Mucosa of descending colon (tissue), 3 donors: Measurements from ENCODE around the gene ARIH2. TPM values are rescaled to one million over a fixed set of nuclear protein-coding genes. Genes with fewer than 3 reads are reported as not detected.

Experiments
- ATAC-seq: fragments of 200-7000 bp; cut with Tn5 transposase; one replicate; pipeline ENCODE4 v1.9.1; 2020; ENCODE audit warnings: mild to moderate bottlenecking, moderate library complexity
- DNase-seq, 3 donors: peaks; one replicate each; pipeline ENCODE4 v3.0.0-alpha.2; 2020
- H3K36me3 ChIP-seq: fragments of 200-600 bp; one replicate; pipeline ENCODE4 v1.8.0; 2021; ENCODE audit warnings: low read depth, mild to moderate bottlenecking
- H3K4me1 ChIP-seq: fragments of 200-600 bp; one replicate; pipeline ENCODE4 v1.8.0; 2021; ENCODE audit warnings: low read depth, mild to moderate bottlenecking
- H3K4me3 ChIP-seq: fragments of 200-600 bp; one replicate; pipeline ENCODE4 v1.8.0; 2021; ENCODE audit warnings: mild to moderate bottlenecking
- H3K9me3 ChIP-seq: fragments of 200-600 bp; one replicate; pipeline ENCODE4 v1.8.0; 2021; ENCODE audit warnings: mild to moderate bottlenecking
- intact Hi-C, 2 donors: fragments of 100-400 bp; cut with DNase I in 1 of 2; cut with micrococcal nuclease in 1 of 2; formaldehyde crosslinking; loops; one replicate each; pipeline versions ENCODE4 v1.11.0 to v1.11.1; 2022; cut with DNase I, micrococcal nuclease
- total RNA-seq, 3 donors: library from RNA; stranded (reverse); fragmentation: NEBNext Ultra II Directional in 2 of 3; extraction: Animal tissue kit (Norgen Biotek cat#: 25700) in 2 of 3; gene quantifications; one replicate each; pipeline versions ENCODE4 v1.2.1 to v1.2.4, GENCODE V29; 2021 to 2023
- TF ChIP-seq, protein P1 (sequence below): fragments of 200-600 bp; IDR thresholded peaks from one replicate; pipeline ENCODE4 v1.8.0; 2022; ENCODE audit warnings: antibody characterized with exemption, mild to moderate bottlenecking
- donor health status: DM: no; HTN: no; CAD: no; lungs with moderate emphysema.
- donor health status: DM: no; HTN: no; CAD: no.
- donor health status: DM: no; HTN: yes; CAD: no.

ARIH2 gene
- total RNA-seq, 3 donors from 2014 or later: 73.3 to 109 (median 82.1) TPM

DNA sequence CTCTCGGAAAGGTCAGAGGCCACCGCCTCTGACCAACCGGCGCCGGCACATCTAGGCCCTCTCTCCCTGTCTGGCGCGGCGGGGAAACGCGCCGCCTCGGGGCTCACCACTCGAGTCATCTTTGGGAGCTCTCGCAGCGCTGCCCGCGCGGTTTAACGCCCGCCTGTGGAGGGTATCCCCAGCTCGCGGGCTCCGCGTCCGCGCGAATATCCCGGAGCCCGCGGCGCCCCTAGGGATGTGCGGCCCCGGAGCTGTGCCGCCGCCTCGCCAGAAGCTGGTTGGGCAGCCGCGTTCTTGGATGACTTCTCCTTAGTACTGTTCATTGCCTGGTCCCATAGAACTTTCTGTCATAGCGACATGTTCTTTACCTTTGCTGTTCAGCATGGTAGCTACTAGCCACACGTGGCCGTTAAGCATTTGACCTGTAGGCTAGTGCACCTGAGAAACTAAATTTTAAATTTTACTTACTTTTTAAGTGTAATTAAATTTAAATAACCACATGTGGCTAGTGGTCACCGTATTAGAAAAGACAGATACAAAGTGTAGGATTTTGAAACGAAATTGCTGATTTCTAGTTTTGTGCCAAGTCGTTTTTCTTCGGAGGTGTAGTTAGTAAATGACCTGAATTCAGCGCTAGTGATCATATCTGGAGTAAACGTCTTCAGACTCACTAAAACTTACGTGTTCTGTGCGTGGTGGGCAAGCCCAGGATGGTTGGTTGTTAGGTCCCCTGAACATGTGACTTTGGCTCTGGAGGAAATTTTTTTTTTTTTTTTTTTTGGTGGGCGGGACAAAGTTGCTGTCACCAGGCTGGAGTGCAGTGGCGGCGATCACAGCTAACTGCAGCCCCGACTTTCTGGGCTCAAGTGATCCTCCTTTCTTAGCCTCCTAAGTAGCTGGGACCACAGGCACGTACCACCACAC is 835 bp downstream of the ARIH2 start:
- H3K4me3 ChIP-seq: peak overlapping the region; percentile 82
- peak; percentile 35 to 70 (median 38) for DNase-seq
- TF ChIP-seq, protein P1, sequence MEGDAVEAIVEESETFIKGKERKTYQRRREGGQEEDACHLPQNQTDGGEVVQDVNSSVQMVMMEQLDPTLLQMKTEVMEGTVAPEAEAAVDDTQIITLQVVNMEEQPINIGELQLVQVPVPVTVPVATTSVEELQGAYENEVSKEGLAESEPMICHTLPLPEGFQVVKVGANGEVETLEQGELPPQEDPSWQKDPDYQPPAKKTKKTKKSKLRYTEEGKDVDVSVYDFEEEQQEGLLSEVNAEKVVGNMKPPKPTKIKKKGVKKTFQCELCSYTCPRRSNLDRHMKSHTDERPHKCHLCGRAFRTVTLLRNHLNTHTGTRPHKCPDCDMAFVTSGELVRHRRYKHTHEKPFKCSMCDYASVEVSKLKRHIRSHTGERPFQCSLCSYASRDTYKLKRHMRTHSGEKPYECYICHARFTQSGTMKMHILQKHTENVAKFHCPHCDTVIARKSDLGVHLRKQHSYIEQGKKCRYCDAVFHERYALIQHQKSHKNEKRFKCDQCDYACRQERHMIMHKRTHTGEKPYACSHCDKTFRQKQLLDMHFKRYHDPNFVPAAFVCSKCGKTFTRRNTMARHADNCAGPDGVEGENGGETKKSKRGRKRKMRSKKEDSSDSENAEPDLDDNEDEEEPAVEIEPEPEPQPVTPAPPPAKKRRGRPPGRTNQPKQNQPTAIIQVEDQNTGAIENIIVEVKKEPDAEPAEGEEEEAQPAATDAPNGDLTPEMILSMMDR: no peak
- intact Hi-C loops: no loop called here
- H3K36me3 ChIP-seq: no peaks in the 10 kb centered on the region
- peak; percentile 50 for ATAC-seq
- no peaks in the 10 kb centered on the region for H3K9me3 ChIP-seq
- H3K4me1 ChIP-seq: peaks cover 17% of the 10 kb centered on the region

DNA sequence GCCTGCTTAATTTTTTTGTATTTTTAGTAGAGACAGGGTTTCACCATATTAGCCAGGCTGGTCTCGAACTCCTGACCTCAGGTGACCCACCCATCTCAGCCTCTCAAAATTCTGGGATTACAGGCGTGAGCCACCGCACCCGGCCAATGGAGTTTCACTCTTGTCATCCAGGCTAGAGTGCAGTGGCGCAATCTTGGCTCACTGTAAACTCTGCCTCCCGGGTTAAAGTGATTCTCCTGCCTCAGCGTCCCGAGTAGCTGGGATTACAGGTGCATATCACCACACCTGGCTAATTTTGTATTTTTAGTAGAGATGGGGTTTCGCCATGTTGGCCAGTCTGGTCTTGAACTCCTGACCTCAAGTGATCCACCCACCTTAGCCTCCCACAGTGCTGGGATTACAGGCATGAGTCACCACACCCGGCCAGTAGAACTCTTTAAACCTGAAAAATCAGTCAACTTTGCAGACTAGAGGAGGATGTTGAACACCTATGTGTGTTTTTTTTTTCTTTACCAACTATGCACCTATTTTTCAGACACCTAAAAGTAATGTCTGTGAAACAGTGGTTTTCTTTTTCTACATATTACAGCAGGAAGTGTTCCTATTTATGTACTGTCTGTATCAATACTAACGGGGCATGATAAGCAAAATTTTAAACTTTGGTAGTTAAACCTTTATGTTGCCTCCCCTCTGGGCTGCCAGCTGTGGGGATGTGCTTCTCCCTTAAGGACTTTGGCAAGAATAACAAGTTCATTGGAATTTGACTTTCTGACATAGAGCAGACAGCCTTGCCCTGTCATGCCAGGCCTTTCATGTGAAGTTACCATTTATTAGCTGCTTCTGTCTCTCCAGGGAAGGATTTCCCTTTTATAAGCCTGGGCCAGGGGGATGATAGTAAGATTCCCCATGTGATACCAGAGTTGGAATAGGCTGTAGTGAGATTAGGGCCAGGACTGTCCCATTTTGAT is 8.1 kb downstream of the ARIH2 start:
- TF ChIP-seq, protein P1: no peak
- H3K36me3 ChIP-seq: no peaks in the 10 kb centered on the region
- intact Hi-C loops: no loop called here
- H3K4me3 ChIP-seq: no peak overlapping the region
- no peaks in the 10 kb centered on the region for H3K9me3 ChIP-seq
- ATAC-seq: peak; percentile 49
- peaks cover 26% of the 10 kb centered on the region for H3K4me1 ChIP-seq
- DNase-seq: no peak

DNA sequence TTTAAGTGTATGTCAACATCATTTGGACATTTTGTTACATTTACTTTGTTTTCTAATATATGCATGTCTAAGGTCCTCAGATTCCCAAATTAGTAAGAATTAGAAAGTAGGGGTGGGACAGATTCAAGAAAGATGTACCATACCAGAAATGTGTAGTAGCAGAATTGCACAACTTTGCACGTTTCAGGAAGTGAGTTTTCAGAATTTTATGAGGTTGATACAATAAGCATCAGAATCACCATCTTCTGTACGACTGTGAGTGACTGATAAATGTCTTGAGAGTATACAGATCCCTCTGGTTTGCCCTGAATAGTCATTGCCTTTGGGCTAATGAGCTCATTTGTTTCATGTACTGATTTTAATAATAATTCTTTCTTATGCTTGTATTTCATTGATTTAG is 9.3 kb downstream of the ARIH2 start:
- ATAC-seq (peak; percentile 66), DNase-seq (no peak)
- peaks cover 6% of the 10 kb centered on the region for H3K36me3 ChIP-seq
- H3K4me3 ChIP-seq: no peak overlapping the region
- H3K4me1 ChIP-seq: peaks cover 25% of the 10 kb centered on the region
- H3K9me3 ChIP-seq: no peaks in the 10 kb centered on the region
- TF ChIP-seq, protein P1: no peak
- intact Hi-C loops: no loop called here

DNA sequence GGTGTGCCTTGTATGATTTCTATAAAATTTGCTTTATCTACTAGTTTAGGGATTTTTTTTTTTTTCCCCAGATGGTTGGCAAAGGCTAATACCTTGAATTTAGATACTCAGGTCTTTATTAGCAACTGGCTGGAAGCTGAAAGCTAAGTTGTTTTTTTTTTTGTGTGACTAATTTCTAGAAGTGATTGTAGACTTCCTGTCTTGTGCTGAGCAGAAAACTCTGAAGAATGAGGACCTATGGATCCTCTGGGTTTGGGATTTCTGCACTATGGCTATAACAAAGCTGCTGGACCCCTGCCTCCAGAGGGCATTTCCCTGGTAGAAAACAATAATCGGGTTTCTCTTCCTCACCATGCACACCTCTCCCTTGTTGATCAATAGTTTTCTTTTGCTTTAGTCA is 10.0 kb downstream of the ARIH2 start:
- H3K36me3 ChIP-seq: peaks cover 6% of the 10 kb centered on the region
- DNase-seq (no peak), ATAC-seq (no peak)
- intact Hi-C loops: no loop called here
- peaks cover 25% of the 10 kb centered on the region for H3K4me1 ChIP-seq
- H3K9me3 ChIP-seq: no peaks in the 10 kb centered on the region
- no peak overlapping the region for H3K4me3 ChIP-seq
- TF ChIP-seq, protein P1: no peak

DNA sequence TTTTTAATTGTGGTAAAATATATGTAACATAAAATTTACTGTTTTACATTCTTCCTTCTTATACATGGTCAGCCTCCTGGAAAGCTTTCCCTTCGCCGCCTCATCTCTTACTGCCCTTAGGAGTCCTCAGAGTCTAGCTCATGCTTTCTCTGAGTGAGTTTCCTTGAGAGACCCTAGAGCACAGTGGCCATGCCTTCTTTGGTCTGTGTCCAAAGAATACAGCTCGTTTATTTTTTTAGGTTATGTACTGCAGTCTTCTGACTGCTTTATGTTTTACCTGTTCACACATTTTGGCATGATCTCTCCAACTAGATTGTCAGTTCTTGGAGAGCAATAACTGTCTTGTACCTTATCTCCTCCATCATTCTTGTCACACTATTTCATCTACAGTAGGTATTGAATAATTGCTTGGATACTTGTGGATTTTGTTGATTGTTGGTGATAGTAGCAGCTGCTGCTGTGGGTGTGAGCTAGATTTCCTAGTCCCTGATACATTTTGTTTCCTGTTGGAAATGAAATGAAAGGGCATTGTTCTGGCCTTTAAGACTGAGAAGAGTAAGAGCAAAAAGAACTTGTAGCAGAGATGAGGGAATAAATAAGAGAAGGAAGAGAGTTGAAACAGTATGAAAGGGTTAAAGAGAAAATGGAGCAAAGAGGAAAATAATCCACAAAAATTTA is 10.9 kb downstream of the ARIH2 start:
- DNase-seq (no peak), ATAC-seq (peak; percentile 35)
- Histone ChIP-seq H3K4me1 (peaks cover 25% of the 10 kb centered on the region), H3K36me3 (peaks cover 6% of the 10 kb centered on the region), H3K4me3 (no peak overlapping the region), H3K9me3 (no peaks in the 10 kb centered on the region)
- TF ChIP-seq, protein P1: no peak
- intact Hi-C loops: no loop called here
